GM12873 (cell line): ENCODE data around the gene DNAH17.

Experiments used
- TF ChIP-seq, protein P1 (sequence below): IDR thresholded peaks from 2 replicates; pipeline ENCODE4 v1.5.1; 2012; ENCODE audit warnings: low read depth, mild to moderate bottlenecking, moderate library complexity, low read length, control low read depth; ENCODE audit not compliant: insufficient read depth; ENCODE audit errors: missing control alignments

DNAH17 gene

DNA sequence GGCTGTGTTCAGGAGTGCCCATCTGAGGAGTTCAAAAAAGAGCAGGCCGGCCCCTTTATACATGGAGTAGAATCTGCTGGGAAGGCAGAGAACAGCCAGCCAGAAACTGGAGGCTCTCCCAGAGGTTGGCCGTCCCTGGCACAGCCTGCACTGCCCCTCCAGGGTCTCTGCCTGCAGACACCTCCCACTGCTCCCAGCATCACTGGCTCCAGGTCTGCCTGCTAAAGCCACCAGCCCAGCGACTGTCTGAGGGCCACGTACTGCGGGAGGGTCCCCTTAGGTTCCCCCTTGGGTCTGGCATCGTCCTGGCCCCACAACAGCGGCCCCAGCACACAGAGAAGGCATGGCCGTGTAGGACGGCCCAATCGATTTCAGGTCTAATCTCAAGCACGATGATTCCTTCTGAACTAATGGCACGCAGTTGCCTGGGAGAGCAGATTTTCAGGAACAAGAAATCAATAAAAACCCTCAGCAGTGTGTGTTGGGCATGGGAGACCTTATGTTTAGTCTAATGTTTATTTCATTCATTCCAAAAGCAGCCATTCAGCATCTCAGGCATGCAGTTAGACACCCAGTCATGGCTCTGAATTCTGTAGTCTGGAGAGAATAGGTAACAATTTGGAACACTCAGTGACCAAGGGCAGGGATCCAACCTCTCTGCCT lies 103.1 kb downstream of the DNAH17 start:
- TF ChIP-seq, protein P1, sequence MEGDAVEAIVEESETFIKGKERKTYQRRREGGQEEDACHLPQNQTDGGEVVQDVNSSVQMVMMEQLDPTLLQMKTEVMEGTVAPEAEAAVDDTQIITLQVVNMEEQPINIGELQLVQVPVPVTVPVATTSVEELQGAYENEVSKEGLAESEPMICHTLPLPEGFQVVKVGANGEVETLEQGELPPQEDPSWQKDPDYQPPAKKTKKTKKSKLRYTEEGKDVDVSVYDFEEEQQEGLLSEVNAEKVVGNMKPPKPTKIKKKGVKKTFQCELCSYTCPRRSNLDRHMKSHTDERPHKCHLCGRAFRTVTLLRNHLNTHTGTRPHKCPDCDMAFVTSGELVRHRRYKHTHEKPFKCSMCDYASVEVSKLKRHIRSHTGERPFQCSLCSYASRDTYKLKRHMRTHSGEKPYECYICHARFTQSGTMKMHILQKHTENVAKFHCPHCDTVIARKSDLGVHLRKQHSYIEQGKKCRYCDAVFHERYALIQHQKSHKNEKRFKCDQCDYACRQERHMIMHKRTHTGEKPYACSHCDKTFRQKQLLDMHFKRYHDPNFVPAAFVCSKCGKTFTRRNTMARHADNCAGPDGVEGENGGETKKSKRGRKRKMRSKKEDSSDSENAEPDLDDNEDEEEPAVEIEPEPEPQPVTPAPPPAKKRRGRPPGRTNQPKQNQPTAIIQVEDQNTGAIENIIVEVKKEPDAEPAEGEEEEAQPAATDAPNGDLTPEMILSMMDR, result no peak

DNA sequence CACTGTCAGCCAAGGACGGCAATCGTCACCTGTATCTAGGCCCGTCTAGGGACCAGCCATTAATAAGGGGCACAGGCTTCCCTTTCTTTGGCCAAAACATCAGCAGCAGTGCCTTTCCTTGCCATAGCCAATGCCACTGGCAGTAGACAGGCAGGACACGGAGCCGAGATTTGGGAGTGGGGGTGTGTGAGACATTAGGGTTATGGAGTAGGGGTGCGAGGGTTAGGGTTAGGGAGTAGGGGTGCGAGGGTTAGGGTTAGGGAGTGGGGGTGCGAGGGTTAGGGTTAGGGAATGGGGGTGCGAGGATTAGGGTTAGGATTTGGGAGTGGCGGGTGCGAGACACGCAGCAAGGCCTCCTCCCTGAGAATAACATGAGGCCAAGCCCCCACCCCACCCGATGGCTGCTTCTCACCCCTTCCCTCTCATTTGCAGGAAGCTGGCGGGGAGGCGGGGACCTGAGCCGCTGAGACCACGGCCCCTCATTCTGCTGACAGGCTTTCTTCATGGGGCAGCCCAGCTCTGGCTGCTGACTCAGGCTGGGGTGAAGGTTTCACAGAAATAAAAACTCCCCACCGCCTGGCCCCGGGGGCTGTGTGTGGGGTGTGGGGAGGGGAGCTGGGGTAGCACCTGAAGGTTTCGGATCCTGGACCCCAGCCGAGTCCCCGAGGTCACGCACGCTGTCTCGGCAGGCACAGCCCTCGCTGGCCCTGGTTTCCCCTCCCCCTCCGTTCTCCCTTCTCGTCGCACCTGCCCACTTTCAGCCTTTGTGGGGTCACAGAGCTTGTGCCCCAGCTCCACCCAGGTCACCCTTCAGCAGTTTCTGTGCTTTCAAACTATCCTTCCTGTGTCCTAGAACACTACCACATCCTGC lies 104.9 kb downstream of the DNAH17 start:
- TF ChIP-seq, protein P1, result no peak

DNA sequence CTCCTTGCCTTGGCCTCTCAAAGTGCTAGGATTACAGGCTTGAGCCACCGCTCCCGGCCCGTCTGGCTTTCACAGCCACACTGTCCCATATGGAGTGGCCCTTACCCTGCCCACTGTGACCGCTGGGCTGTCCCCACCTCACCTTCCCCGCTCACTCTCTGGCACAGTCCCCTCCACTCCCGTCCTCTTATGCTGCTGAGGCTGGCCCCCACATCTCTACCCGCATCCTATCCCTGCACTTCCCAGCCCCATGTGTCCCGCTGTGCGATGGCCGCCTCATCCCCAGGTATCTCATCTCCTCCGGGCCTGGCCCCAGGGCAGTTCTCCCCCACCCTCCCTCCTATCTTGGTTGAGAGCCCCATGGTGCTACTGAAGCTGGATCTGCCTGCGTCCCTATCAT lies 105.6 kb downstream of the DNAH17 start:
- TF ChIP-seq, protein P1, result no peak

DNA sequence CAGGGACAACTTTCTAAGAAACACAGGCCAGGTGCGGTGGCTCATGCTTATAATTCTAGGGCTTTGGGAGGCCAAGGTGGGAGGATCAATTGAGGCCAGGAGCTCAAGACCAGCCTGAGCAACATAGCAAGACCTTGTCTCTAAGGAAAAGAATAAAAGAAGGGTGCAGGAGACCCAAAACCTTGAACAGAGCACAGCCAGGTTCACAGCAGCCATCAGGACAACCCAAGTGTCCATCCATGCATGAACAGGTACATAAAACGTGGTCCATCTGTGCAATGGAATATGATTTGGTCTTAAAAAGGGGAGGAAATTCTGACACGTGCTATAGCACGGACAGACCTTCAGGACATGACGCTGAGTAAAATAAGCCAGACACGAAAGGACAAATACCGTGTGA lies 107.8 kb downstream of the DNAH17 start:
- TF ChIP-seq, protein P1, result no peak

DNA sequence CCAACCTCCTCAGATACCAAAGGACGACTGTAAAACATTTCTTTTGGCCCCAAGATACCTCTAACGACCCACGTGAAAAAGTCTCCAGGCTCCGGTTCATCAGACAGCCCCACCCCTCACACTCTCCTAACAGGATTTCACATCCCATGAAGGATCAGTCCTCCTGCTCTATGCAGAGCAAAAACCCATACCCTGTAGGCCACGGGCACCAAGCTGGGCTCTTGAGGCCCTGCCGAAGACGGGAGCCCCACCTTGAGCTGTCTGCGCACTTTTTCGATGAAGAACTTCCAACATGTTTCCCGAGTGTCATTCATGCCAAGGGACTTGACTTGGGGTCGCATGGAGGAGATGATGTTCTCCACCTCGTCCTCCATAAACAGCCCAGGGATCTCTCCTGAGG lies 108.8 kb downstream of the DNAH17 start:
- TF ChIP-seq, protein P1, result no peak

DNA sequence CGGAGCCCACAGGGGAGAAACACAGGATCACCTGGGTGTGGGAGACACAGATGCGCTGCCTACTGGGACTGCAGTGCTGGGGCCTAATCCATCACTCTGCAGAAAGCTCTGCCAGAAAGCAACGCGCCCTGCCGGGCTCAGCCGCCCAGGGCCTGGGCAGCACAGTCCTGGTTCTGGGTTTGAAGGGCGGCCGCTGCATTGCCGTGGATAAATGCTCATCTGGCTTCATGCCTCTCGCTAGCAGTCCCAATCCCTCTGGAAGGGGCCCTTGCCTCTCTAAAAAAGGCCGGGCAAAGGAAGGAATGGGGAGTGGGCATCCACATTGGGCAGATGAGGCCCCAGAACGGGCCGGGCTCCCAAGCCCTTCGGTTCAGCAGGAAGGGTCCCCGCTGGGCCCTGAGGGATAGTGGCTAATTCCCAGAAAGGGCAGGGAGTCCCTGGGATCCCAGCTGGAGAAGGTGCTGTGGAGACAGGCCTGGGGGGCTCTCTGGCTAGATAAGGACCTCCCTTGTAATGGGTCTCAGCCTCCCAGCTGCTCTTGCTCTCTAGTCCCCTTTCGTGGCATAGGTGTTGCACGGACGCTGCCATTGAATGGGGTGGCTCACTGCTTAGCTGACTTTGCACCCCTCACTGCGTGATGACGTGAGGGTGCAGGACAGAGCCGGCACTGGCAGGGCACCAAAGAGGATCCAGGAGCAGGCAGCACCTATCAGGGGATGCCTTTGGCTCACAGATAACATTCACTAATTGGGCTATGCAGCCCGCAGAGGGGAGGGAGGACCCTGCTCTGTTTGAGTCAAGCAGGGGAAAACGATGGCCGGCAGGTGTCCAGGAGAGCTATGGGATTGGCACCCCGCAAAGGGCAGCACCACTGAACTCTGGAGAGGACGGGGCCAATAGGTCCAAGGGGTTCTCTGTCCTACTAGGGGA lies 110.1 kb downstream of the DNAH17 start:
- TF ChIP-seq, protein P1, result no peak
